AG09319 (cell line): ENCODE data around the gene GMPR2.

Experiments used
- DNase-seq: peaks from one replicate; pipeline ENCODE4 v3.0.0-alpha.2; 2010; ENCODE audit warnings: low read depth; ENCODE audit errors: extremely low read depth
- CTCF ChIP-seq: IDR thresholded peaks from 2 replicates; pipeline ENCODE4 v1.5.1; 2011; ENCODE audit warnings: low read depth, mild to moderate bottlenecking, inconsistent platforms, low read length, moderate library complexity

The GMPR2 gene

GRCh38 chr14:24261969-24262327, 29.2 kb downstream of the GMPR2 start:
- no peak for DNase-seq
- TF ChIP-seq CTCF, result no peak

GRCh38 chr14:24262821-24263733, 30.3 kb downstream of the GMPR2 start, which contains the start of gene TGM1:
Gene TGM1 (minus strand): TSS chr14:24263177. CDS start chr14:24262352, 825 bp downstream.
- TF ChIP-seq CTCF, result no peak
- DNase-seq, result no peak

DNA sequence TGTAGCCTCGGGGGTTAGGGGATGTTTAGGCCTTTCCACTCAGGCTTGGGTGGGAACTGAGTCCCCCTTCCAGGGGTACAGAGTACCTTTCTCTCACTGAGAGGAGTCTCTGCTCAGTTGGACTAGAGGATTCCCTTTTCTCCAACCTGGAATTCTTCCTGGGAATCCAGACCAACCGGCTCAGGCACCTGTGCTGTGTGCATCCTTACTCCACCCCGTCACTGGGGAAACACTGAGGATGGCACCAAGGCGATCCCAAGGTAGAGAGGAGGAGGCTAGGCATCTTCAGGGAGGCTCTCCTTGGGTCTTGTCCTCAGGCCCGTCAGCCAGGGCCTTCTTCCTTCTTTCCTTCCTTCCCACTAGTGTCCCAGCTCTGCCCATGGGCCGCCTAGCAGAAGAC, 31.1 kb downstream of the GMPR2 start:
- TF ChIP-seq CTCF, result no peak
- no peak for DNase-seq

GRCh38 chr14:24264298-24264697, 31.6 kb downstream of the GMPR2 start:
- DNase-seq, result no peak
- TF ChIP-seq CTCF, result no peak

DNA sequence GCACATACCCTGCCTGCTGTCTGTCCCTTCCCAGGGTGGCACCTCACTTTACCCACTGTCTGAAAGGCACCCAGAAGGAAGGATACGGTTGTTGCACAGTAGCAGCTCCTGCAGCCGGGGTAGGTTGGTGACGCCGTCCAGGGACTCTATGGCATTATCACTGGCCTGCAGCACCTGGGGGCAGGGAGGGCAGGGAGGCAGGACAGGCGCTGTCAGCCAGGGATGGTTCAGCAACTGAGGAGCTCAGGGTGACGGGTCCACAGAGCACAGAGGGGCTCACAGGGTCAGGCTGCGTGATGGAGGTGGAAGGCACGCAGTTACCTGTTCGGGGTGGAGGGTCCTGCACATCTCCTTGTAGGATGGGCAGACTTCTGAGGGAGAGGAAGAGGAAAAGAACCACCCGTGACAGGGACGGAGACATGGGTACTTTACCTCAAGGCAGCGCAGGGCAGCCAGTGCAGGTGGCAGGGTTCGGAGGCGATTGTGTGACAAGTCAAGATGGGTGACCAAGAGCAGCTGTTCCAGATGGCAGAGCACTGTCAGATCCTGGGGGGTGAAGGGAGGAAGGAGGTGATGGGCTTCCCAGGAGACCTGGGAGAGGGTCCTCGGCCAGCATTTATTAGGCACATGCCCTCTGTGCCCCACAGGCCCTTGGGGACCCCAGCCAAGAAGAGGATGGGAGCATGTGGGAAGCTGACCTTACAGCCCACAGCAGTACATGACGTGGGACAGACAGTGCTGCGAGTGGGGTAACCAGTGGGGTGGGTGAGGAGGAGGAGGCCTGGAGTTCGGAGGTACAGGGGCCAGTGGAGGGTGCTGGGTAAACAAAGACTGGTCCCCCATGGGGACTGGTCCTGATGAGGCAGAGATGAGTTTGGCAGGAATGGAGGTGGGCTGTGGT, 33.9 kb downstream of the GMPR2 start:
- no peak for DNase-seq
- no peak for TF ChIP-seq CTCF

- no peak for TF ChIP-seq CTCF
- DNase-seq, result no peak
These were observed 34.8 kb downstream of the GMPR2 start for GRCh38 chr14:24267516-24267915.

DNA sequence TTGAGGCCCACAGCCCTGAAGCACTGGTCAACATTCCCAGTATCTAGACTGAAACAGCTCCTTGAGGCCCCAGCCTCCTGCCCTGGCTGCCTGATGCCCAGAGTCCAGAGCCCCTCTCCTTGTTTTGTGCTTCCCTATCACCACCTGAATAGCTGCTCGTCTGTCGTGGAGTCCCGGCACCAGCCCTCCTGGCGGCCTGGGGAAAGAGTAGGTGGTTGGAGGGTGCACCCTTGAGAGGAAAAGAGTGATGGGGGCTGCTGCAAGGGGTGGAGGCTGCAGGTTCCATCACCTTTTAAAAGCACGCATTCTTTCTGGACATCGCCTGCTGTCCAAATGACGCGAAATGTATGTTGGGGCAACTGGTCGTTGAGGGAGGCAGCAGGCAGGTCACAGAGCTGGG, 35.5 kb downstream of the GMPR2 start:
- no peak for DNase-seq
- TF ChIP-seq CTCF, result no peak
